Tibial artery (tissue), 4 donors: ENCODE results near the gene FABP3.
A peak's percentile ranks its signal among the peaks of the same experiment; 100 is the strongest.

ENCODE experiments used
- DNase-seq, 2 donors: peaks; one replicate each; pipeline ENCODE4 v3.0.0-alpha.2; 2019
- H3K27ac ChIP-seq, 2 donors: fragments of 200-600 bp; sonication (generic) in 1 of 2; 1 replicate in 1 of 2; 2 replicates in 1 of 2; pipeline ENCODE4 v1.5.1; 2018 to 2019; ENCODE audit warnings: mild to moderate bottlenecking in 1 of 2
- H3K27me3 ChIP-seq, 2 donors: fragments of 200-600 bp; sonication (generic) in 1 of 2; one replicate each; pipeline versions ENCODE4 v1.5.1 to v1.6.0; 2016 to 2019
- H3K36me3 ChIP-seq, 3 donors: fragments of 200-600 bp; sonication (generic) in 2 of 3; one replicate each; pipeline ENCODE4 v1.5.1; 2016 to 2019; ENCODE audit warnings: mild to moderate bottlenecking in 2 of 3
- H3K4me1 ChIP-seq, 4 donors: fragments of 200-600 bp; sonication (generic) in 2 of 4; 1 replicate in 3 of 4; 2 replicates in 1 of 4; pipeline ENCODE4 v1.5.1; 2016 to 2019
- H3K4me3 ChIP-seq, 2 donors: fragments of 200-600 bp; sonication (generic) in 1 of 2; 1 replicate in 1 of 2; 2 replicates in 1 of 2; pipeline ENCODE4 v1.5.1; 2018 to 2019; ENCODE audit warnings: mild to moderate bottlenecking in 2 of 2
- H3K9me3 ChIP-seq, 3 donors: fragments of 200-600 bp; sonication (generic) in 1 of 3; one replicate each; pipeline ENCODE4 v1.5.1; 2016 to 2019
- CTCF ChIP-seq, 2 experiments: fragments of 200-600 bp in 1 of 2; fragments of 450-650 bp in 1 of 2; IDR thresholded peaks; one replicate each; pipeline ENCODE4 v1.5.1; 2017 to 2019; ENCODE audit warnings: antibody characterized with exemption in 2 of 2, mild to moderate bottlenecking in 1 of 2, moderate library complexity in 1 of 2
- intact Hi-C: fragments of 100-400 bp; cut with DNase I; formaldehyde crosslinking; loops from one replicate; pipeline ENCODE4 v1.15.0; 2023; ENCODE audit warnings: low total_unique reads

Gene FABP3

GRCh38 chr1:31412205-31412604 is 39.3 kb upstream of the FABP3 start:
- H3K36me3 ChIP-seq: no peaks in the 10 kb centered on the region
- peak overlapping the region in 1 of 2 donors; percentile 76 for H3K4me3 ChIP-seq
- peaks cover 0 to 5% of the 10 kb centered on the region in 2 donors for H3K27me3 ChIP-seq
- TF ChIP-seq CTCF (IDR thresholded peaks at IDR 0.05): no peak
- intact Hi-C loops: no loop called here
- DNase-seq: no peak
- H3K4me1 ChIP-seq: peaks cover 0 to 19% (median 16%) of the 10 kb centered on the region in 4 donors
- no peaks in the 10 kb centered on the region for H3K9me3 ChIP-seq
- H3K27ac ChIP-seq: no peak overlapping the region

GRCh38 chr1:31410871-31411270 is 38.0 kb upstream of the FABP3 start:
- no peak overlapping the region for H3K27ac ChIP-seq
- no peak overlapping the region for H3K4me3 ChIP-seq
- H3K9me3 ChIP-seq: no peaks in the 10 kb centered on the region
- H3K36me3 ChIP-seq: no peaks in the 10 kb centered on the region
- H3K4me1 ChIP-seq: peaks cover 0 to 19% (median 16%) of the 10 kb centered on the region in 4 donors
- H3K27me3 ChIP-seq: peaks cover 0 to 5% of the 10 kb centered on the region in 2 donors
- no peak for TF ChIP-seq CTCF (IDR thresholded peaks at IDR 0.05)
- intact Hi-C loops: no loop called here
- DNase-seq: no peak

GRCh38 chr1:31409946-31410858 is 37.3 kb upstream of the FABP3 start:
- Histone ChIP-seq H3K36me3 (no peaks in the 10 kb centered on the region), H3K4me3 (no peak overlapping the region), H3K4me1 (peaks cover 0 to 23% (median 16%) of the 10 kb centered on the region in 4 donors), H3K27ac (no peak overlapping the region), H3K27me3 (peaks cover 0 to 5% of the 10 kb centered on the region in 2 donors), H3K9me3 (no peaks in the 10 kb centered on the region)
- TF ChIP-seq CTCF (IDR thresholded peaks at IDR 0.05): no peak
- intact Hi-C loops: no loop called here
- no peak for DNase-seq

GRCh38 chr1:31408788-31409318 is 36.0 kb upstream of the FABP3 start:
- no peak for TF ChIP-seq CTCF (IDR thresholded peaks at IDR 0.05)
- H3K36me3 ChIP-seq: no peaks in the 10 kb centered on the region
- H3K27me3 ChIP-seq: peaks cover 0 to 5% of the 10 kb centered on the region in 2 donors
- H3K9me3 ChIP-seq: no peaks in the 10 kb centered on the region
- DNase-seq: no peak
- H3K27ac ChIP-seq: no peak overlapping the region
- no peak overlapping the region for H3K4me3 ChIP-seq
- peaks cover 0 to 20% (median 14%) of the 10 kb centered on the region in 4 donors for H3K4me1 ChIP-seq
- intact Hi-C loops: no loop called here

GRCh38 chr1:31407029-31407626 is 34.3 kb upstream of the FABP3 start:
- Histone ChIP-seq H3K4me3 (no peak overlapping the region), H3K9me3 (no peaks in the 10 kb centered on the region), H3K4me1 (peaks cover 0 to 5% (median under 1%) of the 10 kb centered on the region in 4 donors), H3K36me3 (no peaks in the 10 kb centered on the region), H3K27me3 (peaks cover 0 to 10% of the 10 kb centered on the region in 2 donors), H3K27ac (no peak overlapping the region)
- TF ChIP-seq CTCF (IDR thresholded peaks at IDR 0.05): no peak
- DNase-seq: no peak
- intact Hi-C loops: no loop called here
